Panc1 (cell line): ENCODE results near the gene SMIM29. TPM values are rescaled to one million over a fixed set of nuclear protein-coding genes. Genes with fewer than 3 reads are reported as not detected.

Experiments used
- ATAC-seq: fragments of 200-7000 bp; cut with Tn5 transposase; 2 replicates; pipeline ENCODE4 v1.9.1; 2020; ENCODE audit warnings: mild to moderate bottlenecking, moderate library complexity
- BruUV-seq: library from RNA; stranded (reverse); fragments of 400-500 nt; replicated peaks from 2 replicates; lab custom pipeline; 2021; lab: Mats Ljungman, UMichigan
- CTCF ChIA-PET: fragments of 300-600 bp; sonication (Branson Sonifier 250); formaldehyde crosslinking; loops from one replicate; lab custom pipeline; 2022; ENCODE audit warnings: antibody characterized with exemption; lab: Charles Lee
- POLR2A ChIA-PET: fragments of 300-600 bp; sonication (Branson Sonifier 250); formaldehyde crosslinking; loops from one replicate; lab custom pipeline; 2022; ENCODE audit warnings: antibody characterized with exemption; lab: Charles Lee
- DNase-seq: peaks from one replicate; pipeline ENCODE4 v3.0.0-alpha.2; 2010; ENCODE audit warnings: low read depth, low spot score
- H3K27ac ChIP-seq: 2 replicates; pipeline ENCODE4 v1.5.1; 2011; ENCODE audit warnings: mild to moderate bottlenecking, low read length, inconsistent platforms
- H3K27me3 ChIP-seq: fragments of 200-500 bp; sonication (Bioruptor generic); 2 replicates; pipeline ENCODE4 v1.6.0; 2014; ENCODE audit warnings: low read length, inconsistent platforms; ENCODE audit not compliant: control insufficient read depth, insufficient read depth
- H3K36me3 ChIP-seq: fragments of 200-500 bp; sonication (Bioruptor generic); 2 replicates; pipeline ENCODE4 v1.5.1; 2014; ENCODE audit warnings: inconsistent platforms, mild to moderate bottlenecking, low read length, moderate library complexity; ENCODE audit not compliant: control insufficient read depth, insufficient read depth
- H3K4me1 ChIP-seq: 2 replicates; pipeline ENCODE4 v1.5.1; 2011; ENCODE audit warnings: inconsistent platforms, mild to moderate bottlenecking, low read length, moderate library complexity; ENCODE audit not compliant: control insufficient read depth, insufficient read depth
- H3K4me3 ChIP-seq, 2 experiments: 2 replicates each; pipeline ENCODE4 v1.5.1; 2011 to 2012; ENCODE audit warnings: low read depth in 2 of 2, low read length in 2 of 2, mild to moderate bottlenecking in 2 of 2, inconsistent platforms in 1 of 2, moderate library complexity in 1 of 2
- H3K9me3 ChIP-seq: fragments of 200-500 bp; sonication (Bioruptor generic); 2 replicates; pipeline ENCODE4 v1.5.1; 2014; ENCODE audit warnings: low read depth, mild to moderate bottlenecking, inconsistent platforms, low read length, moderate library complexity; ENCODE audit not compliant: control insufficient read depth, insufficient read depth
- POLR2AphosphoS5 ChIP-seq: IDR thresholded peaks from 2 replicates; pipeline ENCODE4 v1.6.1; 2012; ENCODE audit warnings: mild to moderate bottlenecking, low read depth, low read length, moderate library complexity
- SIN3A ChIP-seq: IDR thresholded peaks from 2 replicates; pipeline ENCODE4 v1.6.1; 2012; ENCODE audit warnings: low read depth, mild to moderate bottlenecking, low read length, moderate library complexity, borderline replicate concordance; ENCODE audit not compliant: insufficient read depth
- TCF7L2 ChIP-seq: IDR thresholded peaks from 2 replicates; pipeline ENCODE4 v1.6.1; 2011; ENCODE audit warnings: mild to moderate bottlenecking, low read depth, low read length, inconsistent platforms
- in situ Hi-C: cut with HindIII; loops from 2 replicates; pipeline ENCODE4 v1.10.0; 2016; ENCODE audit warnings: low sequenced_read_pairs, low pct_unique_long_range_greater_than_20kb
- intact Hi-C: fragments of 100-400 bp; cut with micrococcal nuclease; formaldehyde crosslinking; loops from one replicate; pipeline ENCODE4 v1.10.0; 2022; ENCODE audit not compliant: unreplicated experiment
- total RNA-seq: library from RNA; stranded (reverse); gene quantifications from one replicate; pipeline ENCODE4 v1.2.1, GENCODE V29; 2021; ENCODE audit not compliant: unreplicated experiment
- TF ChIP-seq, protein P1 (sequence below): fragments of 450-650 bp; IDR thresholded peaks from 2 replicates; pipeline ENCODE4 v1.5.1; 2017; ENCODE audit warnings: mild to moderate bottlenecking
- TF ChIP-seq, protein P2 (sequence below), 2 experiments: IDR thresholded peaks; 2 replicates each; pipeline ENCODE4 v1.6.1; 2011 to 2012; ENCODE audit warnings: low read depth in 2 of 2, control low read depth in 1 of 2, low read length in 1 of 2, mild to moderate bottlenecking in 1 of 2, moderate library complexity in 1 of 2; ENCODE audit not compliant: insufficient read depth in 1 of 2

Gene SMIM29
- total RNA-seq, 1 experiment from 2014 or later: 35.6 TPM

DNA sequence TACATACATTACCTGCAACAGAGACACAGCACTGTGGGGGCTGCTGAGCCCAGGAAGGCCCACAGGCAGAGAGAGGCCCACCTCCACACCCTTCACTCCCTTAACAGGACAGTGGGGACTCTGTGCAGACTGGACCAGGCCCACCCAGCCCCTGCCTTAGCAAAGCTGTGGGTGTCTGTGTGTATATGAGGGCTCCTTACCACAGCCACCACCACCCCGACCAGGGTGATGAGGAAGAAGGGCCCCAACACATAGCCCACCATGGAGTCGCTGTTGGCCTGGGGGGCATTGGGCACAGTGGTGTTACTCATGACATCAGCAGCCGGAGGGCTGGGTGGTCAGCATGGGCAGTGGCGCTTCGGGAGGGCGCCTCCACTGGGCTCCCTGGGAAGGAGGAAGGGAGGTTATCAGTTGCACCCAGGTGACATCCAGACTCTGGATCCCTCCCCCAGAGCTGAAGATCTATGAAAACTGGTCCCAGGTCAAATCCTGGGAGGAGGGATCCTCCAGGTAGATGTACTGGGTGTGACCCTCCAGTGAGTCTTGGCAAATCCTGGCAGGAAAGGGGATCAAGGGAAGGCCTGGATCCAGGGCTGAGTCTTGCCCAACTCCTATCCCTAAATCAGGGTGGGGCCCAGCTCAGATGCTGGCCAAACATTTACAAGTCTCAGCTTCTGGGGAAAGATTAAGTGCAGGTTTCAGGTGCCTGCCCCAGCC is 1.2 kb downstream of the SMIM29 start:
- Histone ChIP-seq H3K27me3 (no peaks in the 10 kb centered on the region), H3K4me1 (peaks cover 60% of the 10 kb centered on the region), H3K9me3 (no peaks in the 10 kb centered on the region), H3K36me3 (0 out of 2 replicates have a peak, but pooled peaks cover 2% of the 10 kb centered on the region), H3K4me3 (peak overlapping the region; percentile 51 to 91), H3K27ac (peak overlapping the region; percentile 89)
- ChIA-PET CTCF (interaction anchor here (0.6 to 3.7 kb wide), 2 partner anchors 52 to 167 kb away, joined by 13 to 21 read pairs; no protein-coding TSS in a partner anchor), POLR2A (no interaction called here)
- TF ChIP-seq, protein P1, sequence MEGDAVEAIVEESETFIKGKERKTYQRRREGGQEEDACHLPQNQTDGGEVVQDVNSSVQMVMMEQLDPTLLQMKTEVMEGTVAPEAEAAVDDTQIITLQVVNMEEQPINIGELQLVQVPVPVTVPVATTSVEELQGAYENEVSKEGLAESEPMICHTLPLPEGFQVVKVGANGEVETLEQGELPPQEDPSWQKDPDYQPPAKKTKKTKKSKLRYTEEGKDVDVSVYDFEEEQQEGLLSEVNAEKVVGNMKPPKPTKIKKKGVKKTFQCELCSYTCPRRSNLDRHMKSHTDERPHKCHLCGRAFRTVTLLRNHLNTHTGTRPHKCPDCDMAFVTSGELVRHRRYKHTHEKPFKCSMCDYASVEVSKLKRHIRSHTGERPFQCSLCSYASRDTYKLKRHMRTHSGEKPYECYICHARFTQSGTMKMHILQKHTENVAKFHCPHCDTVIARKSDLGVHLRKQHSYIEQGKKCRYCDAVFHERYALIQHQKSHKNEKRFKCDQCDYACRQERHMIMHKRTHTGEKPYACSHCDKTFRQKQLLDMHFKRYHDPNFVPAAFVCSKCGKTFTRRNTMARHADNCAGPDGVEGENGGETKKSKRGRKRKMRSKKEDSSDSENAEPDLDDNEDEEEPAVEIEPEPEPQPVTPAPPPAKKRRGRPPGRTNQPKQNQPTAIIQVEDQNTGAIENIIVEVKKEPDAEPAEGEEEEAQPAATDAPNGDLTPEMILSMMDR: peak; percentile 7; the same call in 1 of the 2 replicates
- TF ChIP-seq POLR2AphosphoS5 (peak; percentile 46; the same call in 1 of the 2 replicates), TCF7L2 (no peak)
- TF ChIP-seq, protein P2, sequence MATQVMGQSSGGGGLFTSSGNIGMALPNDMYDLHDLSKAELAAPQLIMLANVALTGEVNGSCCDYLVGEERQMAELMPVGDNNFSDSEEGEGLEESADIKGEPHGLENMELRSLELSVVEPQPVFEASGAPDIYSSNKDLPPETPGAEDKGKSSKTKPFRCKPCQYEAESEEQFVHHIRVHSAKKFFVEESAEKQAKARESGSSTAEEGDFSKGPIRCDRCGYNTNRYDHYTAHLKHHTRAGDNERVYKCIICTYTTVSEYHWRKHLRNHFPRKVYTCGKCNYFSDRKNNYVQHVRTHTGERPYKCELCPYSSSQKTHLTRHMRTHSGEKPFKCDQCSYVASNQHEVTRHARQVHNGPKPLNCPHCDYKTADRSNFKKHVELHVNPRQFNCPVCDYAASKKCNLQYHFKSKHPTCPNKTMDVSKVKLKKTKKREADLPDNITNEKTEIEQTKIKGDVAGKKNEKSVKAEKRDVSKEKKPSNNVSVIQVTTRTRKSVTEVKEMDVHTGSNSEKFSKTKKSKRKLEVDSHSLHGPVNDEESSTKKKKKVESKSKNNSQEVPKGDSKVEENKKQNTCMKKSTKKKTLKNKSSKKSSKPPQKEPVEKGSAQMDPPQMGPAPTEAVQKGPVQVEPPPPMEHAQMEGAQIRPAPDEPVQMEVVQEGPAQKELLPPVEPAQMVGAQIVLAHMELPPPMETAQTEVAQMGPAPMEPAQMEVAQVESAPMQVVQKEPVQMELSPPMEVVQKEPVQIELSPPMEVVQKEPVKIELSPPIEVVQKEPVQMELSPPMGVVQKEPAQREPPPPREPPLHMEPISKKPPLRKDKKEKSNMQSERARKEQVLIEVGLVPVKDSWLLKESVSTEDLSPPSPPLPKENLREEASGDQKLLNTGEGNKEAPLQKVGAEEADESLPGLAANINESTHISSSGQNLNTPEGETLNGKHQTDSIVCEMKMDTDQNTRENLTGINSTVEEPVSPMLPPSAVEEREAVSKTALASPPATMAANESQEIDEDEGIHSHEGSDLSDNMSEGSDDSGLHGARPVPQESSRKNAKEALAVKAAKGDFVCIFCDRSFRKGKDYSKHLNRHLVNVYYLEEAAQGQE (IDR thresholded peaks at IDR 0.05; ENCODE audit: insufficient read depth in 1 of 2, low read depth in 2 of 2, low read length in 1 of 2): no peak
- no TSS peak for BruUV-seq
- in situ Hi-C loops (no loop called here), intact Hi-C loops (loop anchor here (5.0 kb wide), 2 partner anchors 170 to 360 kb away; no protein-coding TSS in a partner anchor)
- DNase-seq (no peak), ATAC-seq (no peak)

DNA sequence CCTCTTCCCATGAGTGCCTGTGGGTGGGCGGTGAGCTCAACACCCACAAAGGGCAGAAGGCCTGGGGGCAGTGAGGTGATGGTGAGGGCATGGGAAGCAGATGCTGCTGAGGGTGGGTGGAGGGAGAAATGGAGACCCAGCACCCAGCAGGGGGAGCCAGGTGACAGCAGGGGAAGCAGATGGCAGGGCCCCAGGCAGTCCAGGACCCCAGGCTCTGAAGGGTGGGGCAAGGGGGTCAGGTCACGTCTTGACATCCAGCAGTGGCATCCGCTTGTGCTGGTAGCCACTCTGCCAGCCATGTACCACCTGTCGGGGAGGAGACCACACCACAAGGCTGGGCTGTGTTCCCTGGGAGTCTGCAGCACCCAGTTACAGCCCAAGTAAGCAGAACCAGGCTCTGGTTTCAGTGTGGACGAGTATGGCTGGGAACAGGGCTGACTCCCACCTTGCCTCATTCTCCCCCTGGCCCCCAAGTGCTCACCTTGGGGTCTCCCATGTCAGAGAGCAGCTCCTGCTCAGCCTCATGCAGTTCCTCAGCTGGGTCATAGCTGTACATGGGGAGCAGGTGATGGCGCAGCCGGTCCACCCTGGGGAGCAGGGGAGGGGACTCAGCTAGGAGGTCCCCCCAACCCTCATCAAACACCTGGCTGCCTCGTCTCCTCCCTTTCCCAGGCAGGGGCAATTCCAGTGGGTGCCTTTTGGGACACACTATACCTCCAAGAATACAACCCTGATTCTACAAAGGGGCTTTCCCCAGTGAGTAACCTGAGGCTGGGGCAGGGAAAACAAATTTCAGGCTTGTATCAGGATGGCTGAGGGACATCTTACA is 2.0 kb downstream of the SMIM29 start:
- no peak for DNase-seq
- intact Hi-C loops: loop anchor here (5.0 kb wide), 2 partner anchors 171 to 361 kb away; no protein-coding TSS in a partner anchor
- Histone ChIP-seq H3K9me3 (no peaks in the 10 kb centered on the region), H3K4me1 (peaks cover 68% of the 10 kb centered on the region), H3K36me3 (0 out of 2 replicates have a peak, but pooled peaks cover 4% of the 10 kb centered on the region), H3K27ac (peak overlapping the region; percentile 59; the same call in 1 of the 2 replicates), H3K27me3 (no peaks in the 10 kb centered on the region), H3K4me3 (no peak overlapping the region; a peak in 1 of 4 replicates)
- POLR2A ChIA-PET: no interaction called here
- no TSS peak for BruUV-seq
- in situ Hi-C loops: no loop called here
- TF ChIP-seq SIN3A: peak; percentile 79; the same call in 1 of the 2 replicates
- TF ChIP-seq POLR2AphosphoS5: peak; percentile 88
- TF ChIP-seq, protein P2 (IDR thresholded peaks at IDR 0.05; ENCODE audit: insufficient read depth in 1 of 2, low read depth in 2 of 2, low read length in 1 of 2): no peak
- TF ChIP-seq TCF7L2: no peak
- TF ChIP-seq, protein P1: peak; percentile 83
- ATAC-seq: peak; percentile 9
- CTCF ChIA-PET: interaction anchor here (0.6 to 3.7 kb wide), 3 partner anchors 51 to 168 kb away, joined by 3 to 21 read pairs (median 4); no protein-coding TSS in a partner anchor
